GM12872 (cell line): ENCODE data around the gene AVEN.

Experiments used
- TF ChIP-seq, protein P1 (sequence below): IDR thresholded peaks from 3 replicates; pipeline ENCODE4 v1.5.1; 2011; ENCODE audit warnings: low read depth, mild to moderate bottlenecking, low read length, moderate library complexity; ENCODE audit not compliant: insufficient read depth

Gene AVEN

DNA sequence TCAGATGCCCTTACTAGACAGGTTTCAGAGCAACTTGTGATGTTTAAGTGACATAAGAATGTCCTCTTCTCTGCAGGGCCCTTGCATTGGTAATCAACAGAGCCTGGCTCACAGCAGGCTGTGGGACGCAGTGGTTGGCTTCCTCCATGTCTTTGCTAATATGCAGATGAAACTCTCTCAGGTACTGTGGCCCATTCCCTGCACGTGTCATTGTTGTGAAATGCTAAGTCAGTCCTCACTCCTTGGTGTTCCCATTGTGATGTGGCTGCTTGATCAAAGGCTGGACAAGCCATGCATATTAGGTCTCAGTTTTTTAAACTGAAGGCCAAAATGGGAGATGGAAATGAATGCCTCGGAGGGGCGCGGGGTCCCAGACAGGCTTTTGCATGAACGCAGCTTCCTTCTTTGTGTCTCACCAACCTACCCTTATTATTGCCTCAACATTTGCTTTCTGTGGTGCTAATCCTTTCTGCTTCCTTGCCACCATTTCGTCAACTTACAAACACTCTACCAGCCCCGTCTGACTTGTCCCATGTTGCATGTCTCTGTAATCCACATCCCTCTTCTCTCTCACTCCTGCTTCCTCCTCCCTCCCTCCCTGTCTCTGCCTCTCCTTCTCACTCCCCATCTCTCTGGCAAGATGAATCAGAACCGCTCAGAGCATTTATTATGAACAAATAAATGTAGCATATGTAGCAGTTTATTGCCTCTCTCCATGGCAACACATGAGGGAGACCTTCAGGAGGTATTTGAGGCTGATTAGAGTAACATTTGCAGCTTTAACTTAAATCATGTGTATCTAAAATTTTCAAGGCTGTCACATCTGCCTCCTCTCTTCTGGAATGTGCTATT lies 203.9 kb downstream of the AVEN start:
- TF ChIP-seq, protein P1, sequence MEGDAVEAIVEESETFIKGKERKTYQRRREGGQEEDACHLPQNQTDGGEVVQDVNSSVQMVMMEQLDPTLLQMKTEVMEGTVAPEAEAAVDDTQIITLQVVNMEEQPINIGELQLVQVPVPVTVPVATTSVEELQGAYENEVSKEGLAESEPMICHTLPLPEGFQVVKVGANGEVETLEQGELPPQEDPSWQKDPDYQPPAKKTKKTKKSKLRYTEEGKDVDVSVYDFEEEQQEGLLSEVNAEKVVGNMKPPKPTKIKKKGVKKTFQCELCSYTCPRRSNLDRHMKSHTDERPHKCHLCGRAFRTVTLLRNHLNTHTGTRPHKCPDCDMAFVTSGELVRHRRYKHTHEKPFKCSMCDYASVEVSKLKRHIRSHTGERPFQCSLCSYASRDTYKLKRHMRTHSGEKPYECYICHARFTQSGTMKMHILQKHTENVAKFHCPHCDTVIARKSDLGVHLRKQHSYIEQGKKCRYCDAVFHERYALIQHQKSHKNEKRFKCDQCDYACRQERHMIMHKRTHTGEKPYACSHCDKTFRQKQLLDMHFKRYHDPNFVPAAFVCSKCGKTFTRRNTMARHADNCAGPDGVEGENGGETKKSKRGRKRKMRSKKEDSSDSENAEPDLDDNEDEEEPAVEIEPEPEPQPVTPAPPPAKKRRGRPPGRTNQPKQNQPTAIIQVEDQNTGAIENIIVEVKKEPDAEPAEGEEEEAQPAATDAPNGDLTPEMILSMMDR: no peak

DNA sequence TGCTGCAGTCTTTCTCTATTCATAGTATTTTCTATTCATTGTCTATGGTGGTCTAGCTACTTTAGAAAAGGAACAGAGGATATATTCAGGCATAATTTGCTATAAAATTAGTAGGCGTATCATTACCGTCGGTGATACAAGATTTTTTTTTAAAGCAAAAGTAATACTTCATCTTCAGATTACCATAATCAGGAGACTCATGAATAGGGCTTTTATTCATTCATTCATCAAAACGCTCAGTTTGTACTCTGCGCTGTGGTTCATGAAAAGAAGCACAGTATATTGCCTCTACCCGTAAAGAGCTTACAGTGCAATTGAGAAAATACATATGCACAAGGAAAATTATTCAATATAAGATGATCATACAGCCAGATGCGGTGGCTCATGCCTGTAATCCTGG lies 207.4 kb downstream of the AVEN start:
- TF ChIP-seq, protein P1: no peak

DNA sequence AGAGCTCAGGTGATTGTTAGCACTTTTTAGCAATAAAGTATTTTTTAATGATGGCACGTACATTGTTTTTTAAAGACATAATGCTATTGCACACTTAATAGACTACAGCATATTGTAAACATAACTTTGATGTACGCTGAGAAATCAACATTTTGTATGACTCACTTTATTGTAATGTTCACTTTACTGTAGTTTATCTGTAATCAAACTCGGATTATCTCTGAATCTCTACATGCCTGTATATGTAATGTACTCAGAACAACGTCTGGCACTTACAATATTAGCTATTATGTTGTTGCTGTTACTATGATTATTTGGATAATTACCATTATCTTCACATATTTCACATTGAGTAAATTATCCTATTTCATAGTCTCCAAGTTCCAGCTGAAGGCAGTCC lies 208.7 kb downstream of the AVEN start:
- TF ChIP-seq, protein P1: no peak

DNA sequence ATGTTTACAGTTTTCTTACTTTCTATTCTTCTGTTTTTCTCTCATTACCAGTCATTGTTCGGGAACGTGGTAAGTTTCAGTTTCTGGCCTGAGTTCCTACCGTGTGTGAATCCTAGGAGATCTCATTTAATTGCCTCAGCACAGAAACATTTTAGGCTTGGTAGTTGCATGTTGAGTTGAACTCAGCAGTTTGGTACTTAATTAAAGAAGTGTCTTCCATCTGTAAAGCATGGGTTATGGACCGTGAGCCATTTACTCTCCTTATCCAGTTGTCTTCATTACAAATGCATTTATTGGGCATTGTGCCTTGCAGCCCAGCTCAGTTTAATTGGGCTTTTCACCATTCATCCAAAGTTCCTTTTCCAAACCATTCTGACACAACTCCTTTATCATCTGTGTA lies 212.8 kb downstream of the AVEN start:
- TF ChIP-seq, protein P1: no peak

DNA sequence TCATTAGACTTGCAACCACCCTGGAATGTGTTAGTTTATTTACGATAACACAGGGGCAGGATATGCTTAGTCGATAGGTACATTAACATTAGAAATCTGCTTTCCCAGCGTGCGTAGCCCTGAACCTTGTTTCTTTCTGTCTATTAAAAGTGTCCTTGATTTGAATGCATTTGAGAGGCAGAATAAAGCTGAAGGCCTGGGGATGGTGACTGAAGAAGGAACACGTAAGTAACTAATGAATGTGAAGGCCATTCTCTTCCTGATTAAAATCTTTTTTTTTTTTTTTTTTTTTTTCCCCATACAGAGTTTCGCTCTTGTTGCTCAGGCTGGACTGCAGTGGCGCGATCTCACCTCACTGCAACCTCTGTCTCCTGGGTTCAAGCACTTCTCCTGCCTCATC lies 213.6 kb downstream of the AVEN start:
- TF ChIP-seq, protein P1: no peak

DNA sequence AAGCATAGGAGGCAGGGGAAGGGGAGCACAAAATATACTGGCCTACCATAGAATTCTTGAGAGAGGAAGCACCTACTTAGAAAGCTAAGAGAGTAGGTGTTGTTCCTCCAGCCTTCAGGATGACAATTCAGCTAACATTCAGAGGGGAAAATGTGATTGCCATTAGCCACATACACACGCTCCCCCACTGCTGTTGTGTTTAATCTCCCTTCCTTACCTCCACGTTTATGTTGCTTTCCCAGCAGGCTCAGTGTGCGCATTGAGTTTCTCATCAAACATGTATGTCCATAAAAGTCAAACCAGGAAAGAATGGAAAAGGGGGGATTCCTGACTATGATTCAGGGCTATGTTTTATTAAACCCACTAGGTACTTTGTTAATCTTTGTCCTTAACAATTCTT lies 215.9 kb downstream of the AVEN start:
- TF ChIP-seq, protein P1: no peak

DNA sequence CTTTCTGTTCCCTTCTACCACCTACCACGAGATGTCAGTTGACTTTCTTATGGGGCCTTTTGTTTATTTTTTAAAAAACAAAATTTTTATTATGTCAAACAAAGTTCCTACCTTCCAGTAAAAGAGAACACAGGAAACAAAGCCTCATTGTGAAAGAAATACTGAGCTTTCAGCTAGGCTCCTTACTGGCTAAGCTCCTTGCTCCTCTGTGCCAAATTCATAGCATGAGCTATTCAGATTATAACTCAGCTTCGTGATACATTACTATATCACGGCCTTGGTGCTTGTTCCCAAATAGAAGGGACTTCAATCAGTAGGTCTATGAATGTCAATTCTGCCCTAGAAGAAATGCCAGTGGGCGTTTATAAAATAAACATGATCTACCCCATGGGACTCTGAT lies 216.5 kb downstream of the AVEN start:
- TF ChIP-seq, protein P1: no peak
